Measurements from ENCODE around the gene PTPRM. TPM values are rescaled to one million over a fixed set of nuclear protein-coding genes. Genes with fewer than 3 reads are reported as not detected.

PTPRM gene
- total RNA-seq, 1 experiment from 2014 or later, result 28.8 TPM

- DNase-seq (ENCODE audit: low read depth), result no peak
Measured at GRCh38 chr18:8454136-8454535, 887.0 kb downstream of the PTPRM start.

DNA sequence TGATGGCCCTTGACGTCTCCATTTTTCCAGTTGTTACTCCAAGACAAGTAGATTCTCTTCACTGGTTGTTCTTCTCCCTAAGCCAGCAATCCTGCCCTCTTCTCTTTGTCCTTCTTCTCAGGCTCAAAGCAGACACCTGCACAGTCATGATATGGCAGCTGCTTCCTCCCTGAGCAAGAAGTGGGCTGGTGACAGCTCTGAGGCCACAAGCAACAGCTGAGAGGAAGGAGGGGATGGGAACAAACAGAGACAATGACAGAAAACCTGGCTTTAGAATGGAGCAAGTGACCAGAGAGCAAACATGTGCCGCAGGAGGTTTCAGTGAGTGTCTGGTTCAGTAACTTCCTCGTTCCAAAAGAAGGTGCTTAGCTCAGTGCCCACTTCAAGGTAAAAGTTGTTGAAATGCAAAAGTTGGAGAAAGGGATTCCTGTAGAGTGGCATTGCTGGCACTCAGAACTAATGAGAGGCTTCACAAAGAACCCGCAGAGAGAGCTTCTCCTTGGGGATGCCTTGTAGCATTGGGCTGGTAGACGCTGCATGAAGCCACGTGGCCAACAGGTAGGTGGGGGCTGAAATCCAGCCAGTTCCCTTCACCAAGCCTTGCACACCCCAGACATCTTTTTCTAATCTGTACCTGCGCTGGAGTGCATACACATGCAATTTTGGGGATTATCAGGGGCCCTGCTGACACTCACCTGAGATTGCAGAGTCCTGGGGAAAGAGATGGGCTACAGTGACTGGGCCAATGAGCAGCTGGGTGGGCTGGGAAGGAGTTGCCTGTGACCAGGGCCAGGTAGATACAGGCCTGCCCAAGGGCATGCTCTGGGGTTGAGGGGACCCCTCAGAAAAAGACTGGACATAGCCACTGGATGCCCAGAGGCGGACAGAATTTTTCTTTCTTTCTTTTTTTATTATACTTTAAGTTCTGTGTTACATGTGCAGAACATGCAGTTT is 888.8 kb downstream of the PTPRM start:
- DNase-seq (ENCODE audit: low read depth), result no peak

Small RNA genes lying within 50 kb of the gene (small RNA-seq; reads per million reads assigned to genes)
- gene AP001094.1 (not detected), gene RF00012 (0.98 reads per million, percentile 73 among the genes with 10 or more reads in this experiment)

Data from HT1080 (cell line).